ENCODE measurements around the gene HADHB.

- no peak for TF ChIP-seq POLR2AphosphoS5 (IDR thresholded peaks at IDR 0.05; ENCODE audit: low read depth, low read length)
- no peak for TF ChIP-seq TAF1 (IDR thresholded peaks at IDR 0.05; ENCODE audit: low read depth, low read length)
Measured at GRCh38 chr2:26255759-26256384, 11.1 kb downstream of the HADHB start.

All from GM12891 (cell line).